Loucy (cell line): Measurements from ENCODE around the gene TGFBR3.

Source experiments
- CTCF ChIP-seq: fragments of 200-600 bp; sonication (generic); conservative IDR thresholded peaks from 2 replicates; pipeline ENCODE4 v1.5.1; 2014; ENCODE audit warnings: mild to moderate bottlenecking, antibody characterized with exemption, low read length
- EZH2phosphoT487 ChIP-seq: fragments of 200-600 bp; IDR thresholded peaks from 2 replicates; pipeline ENCODE4 v1.6.1; 2018; ENCODE audit warnings: antibody characterized with exemption, mild to moderate bottlenecking, moderate library complexity, borderline replicate concordance

DNA sequence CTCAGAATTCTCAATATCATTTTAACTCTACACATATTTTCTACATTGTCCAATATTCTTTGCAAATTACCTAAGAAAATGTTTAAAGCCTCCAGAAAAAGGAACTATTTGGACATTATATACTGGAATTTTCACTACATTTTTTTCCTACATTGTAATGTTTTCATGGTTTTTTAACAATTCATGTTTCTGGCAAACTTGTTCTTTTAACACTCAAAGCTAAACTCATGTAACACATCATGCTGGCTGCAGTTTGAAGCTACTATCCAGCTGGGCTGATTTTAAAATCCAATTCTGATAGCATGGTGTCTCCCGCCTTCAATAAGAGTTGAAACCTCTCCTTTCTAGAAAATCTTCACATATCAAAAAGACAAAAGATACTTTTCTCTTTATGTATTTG lies 52.0 kb downstream of the TGFBR3 start:
- TF ChIP-seq CTCF (no peak), EZH2phosphoT487 (no peak)
